HG03175 (cell line): ENCODE measurements around the gene NHERF1.

Experiments
- ATAC-seq: cut with Tn5 transposase; IDR thresholded peaks from one replicate; pipeline ENCODE4 v1.9.1; 2021; ENCODE audit warnings: mild to moderate bottlenecking, moderate library complexity; ENCODE audit not compliant: unreplicated experiment

Gene NHERF1

DNA sequence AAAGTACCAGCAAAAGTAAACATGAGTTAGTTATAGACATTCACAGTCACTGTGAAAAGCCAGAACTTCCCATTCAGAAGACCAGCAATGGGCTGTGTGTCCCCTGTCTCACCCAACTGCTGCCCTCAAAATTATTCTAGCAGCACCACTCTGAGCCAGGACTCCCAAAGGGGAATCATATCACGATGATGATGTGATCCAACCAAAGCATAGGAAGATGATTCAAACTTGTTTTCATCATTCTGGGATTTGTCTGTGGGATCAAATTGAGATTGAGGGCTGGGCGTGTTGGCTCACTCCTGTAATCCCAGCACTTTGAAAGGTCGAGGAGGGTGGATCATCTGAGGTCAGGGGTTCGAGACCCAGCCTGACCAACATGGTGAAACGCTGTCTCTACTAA is 34.1 kb downstream of the NHERF1 start:
- no peak for ATAC-seq

DNA sequence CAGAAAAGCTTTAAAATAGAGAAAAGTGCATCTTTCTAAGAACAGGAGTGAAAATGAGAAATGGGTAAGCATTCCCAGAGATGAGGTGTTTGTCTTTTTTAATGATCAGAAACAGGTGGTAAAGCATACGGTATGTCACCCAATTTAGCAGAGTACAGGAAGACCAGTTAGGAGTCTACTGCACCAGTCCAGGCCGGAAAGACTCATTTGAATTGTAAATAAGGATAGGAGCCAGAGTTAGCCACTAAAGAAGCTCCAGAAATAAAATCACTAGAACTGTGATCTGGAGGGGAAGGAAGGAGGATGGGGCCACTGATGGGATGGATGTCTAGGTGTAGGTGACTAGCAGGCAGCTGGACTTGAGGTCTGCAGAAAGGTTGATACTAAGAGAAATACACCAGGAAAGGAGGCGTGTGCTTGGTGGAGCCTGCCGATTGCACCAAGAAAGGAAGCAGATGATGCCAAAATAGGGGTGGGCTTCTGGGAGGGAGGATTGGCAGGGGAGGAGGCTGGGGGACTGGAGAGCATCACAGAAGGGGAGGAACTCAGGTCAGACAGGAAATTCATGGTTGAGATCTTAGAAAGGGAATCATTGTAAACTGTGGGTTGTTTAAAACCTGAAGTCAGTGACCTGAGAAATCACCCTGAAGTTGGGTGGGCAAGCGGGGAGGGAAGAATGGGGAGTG is 35.8 kb downstream of the NHERF1 start:
- ATAC-seq, result no peak

DNA sequence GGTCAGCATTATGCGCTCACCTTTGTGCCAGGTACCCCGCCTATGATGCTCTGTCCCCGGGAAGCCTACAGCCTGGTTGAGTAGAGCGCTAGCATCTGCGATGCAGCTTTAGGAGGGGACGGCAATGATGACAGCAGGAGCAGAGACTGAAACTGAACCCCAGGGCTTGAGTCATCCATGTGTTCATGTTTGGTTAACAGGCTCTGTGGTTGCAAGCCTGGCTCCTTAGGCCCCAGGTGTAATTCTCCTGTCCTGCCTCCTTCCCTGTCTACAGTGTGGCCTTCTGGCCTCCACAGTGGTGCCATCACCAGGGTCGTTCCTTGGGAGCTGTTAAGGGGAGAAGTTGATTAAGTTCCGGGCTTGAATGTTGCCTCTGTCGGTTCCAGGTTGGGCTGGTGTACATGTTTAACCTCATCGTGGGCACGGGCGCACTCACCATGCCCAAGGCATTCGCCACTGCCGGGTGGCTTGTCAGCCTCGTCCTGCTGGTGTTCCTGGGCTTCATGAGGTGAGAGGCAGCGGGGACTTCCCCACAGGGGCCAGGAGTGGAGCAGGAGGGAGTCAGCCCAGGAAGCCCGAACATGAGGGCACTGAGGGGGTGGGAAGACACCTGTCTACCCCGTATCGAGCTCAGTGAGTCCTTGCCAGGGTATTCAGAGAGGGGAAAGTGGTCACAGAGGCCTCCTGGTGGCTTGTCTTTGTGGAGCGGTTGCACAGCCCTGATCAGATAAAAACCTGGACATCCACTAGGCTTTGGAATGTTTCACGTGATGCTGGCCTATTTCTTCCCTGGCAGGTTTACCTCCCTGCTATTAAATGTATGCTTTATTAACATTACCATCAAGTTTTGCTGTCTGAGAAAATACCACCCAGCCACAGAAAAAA is 36.9 kb downstream of the NHERF1 start:
- no peak for ATAC-seq

DNA sequence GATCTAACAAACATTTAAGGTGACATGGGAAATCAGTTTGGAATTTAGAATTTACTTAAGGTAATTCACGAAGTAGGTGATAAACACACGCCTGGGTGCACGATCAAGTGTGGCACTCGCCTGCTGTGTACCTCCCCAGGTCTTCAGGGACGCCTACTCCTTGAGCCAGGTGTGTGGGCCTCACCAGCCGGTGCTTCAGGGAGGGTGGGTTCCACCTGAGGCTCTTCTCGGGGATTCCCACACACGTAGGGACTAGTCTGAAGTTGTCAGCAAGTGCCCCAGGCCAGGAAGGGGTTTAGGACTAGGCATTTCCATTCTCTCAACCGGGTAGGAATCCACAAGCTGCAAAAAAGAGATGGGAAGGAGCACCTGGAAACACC is 37.5 kb downstream of the NHERF1 start:
- no peak for ATAC-seq

DNA sequence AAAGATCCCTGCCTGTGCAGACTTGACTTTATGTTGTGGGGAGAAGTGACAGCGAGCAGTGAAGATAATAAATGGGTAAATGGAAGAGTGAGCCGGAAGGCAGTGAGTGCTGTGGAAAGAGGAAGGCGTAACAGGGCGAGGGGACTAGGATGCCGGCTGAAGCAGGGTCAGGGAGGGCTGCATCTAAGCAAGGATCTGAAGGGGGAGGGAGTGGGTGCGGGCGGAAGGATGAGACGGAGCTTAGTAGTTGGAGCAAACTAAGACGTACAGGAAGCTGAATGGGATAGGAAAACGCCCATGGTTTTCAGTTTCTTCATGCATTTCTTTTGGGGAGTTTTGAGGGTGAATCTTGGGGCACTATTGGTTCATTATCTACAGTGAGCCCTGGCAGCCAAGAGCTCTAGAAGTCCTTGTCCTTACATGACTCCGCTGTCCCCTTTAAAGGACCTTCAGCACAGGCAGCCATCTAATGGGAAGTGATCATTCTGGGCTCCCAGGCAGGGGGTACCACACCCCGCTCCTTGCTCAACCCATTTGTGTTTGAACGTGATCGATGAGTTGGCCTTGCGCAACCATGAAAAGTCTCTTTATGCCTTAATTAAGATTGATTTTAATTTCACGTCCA is 38.1 kb downstream of the NHERF1 start:
- no peak for ATAC-seq

DNA sequence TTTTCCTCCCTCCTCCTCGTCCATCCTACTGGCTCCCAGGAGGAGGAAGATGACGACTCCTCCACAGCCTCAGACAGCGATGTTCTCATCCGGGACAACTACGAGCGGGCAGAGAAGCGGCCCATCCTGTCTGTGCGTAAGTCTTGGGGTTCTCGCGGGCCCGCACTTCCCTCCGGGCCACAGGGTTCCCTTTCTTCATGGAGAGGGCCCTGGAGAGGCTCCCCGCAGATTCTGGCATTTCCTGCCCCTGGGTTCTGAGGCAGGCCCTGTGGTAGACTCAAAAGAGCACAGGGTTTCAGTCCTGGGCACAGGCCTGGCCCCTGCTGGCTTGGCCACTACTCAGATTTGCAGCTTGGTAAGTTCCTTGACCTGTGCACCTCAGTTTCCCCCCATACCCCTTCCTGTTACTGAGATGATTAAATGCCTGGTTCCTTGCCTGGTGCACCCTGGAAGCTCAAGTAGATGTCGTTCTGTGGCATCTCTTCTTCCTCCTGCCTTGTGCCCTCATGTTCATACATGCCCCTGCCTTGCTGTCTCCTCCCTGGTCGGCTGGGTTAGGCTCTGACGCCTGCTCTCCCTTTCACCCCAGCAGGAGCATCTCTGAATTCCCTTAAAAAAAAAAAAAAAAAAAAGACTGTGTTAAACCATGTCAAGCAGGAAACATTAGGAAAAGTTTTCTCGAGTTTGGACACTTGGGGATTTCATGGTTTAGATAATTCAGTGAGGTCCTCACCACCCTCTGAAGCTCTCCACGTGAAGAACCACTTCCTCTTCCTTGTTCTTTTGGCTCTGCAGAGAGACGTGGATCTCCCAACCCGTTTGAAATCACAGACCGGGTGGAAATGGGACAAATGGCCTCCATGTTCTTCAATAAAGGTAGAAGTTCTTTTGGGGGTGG is 42.0 kb downstream of the NHERF1 start:
- no peak for ATAC-seq

DNA sequence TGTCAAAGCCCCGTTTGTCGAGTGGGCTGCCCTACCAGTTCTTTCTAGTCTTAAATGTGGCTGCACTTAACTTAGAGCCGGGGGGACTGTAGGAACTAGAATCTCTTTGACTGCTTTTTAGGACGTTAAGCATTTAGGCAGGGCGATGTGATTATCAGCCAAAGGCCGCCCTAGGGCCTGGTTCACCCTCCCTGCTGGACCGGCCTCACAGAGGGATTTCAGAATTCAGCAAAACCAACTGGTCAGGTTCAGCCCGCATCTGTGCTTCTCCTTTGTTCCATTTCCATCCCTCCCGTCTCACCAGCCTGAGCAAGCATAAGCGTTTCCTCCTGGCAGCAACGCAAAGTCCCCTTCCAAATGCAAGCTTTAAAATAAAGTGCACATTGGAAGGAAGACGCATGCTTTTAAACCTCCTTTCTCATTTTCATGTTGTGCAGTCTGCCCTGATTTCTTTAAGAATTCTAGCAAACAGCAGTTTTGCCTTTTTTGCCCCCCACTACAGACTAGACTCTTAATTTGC is 44.2 kb downstream of the NHERF1 start:
- ATAC-seq, result no peak

DNA sequence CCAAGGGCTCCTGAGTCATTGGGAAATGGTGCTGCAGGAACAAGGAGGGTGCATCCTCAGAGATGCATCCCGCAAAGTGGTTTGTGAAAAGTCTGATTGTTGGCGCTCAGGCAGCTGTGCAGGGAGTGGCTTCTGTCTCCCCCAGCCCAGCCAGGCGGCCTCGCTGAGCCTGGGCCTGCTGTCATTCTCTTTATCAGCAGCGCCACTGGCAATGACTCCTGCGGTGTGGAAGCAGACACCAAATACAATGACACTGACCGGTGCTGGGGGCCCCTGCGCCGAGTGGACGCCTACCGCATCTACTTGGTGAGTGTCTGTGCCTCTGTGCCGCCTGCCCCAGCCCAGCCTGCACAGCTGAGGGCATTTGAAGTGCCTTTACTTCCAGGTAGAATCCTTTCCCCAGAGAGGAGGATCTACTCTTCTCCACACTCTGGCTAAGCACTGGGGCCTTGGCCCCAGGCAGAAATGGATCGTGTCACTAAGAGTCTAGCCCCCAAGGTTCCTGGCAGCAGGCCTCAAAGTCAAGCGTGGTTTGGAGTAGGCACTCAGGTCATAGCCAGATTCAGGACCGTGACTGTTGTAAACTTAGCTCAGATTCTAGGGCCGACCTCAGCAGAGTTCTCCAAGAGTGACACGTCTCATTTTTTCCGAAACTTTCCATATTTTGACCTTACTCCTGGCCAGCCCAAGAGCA is 47.0 kb downstream of the NHERF1 start:
- ATAC-seq, result no peak

DNA sequence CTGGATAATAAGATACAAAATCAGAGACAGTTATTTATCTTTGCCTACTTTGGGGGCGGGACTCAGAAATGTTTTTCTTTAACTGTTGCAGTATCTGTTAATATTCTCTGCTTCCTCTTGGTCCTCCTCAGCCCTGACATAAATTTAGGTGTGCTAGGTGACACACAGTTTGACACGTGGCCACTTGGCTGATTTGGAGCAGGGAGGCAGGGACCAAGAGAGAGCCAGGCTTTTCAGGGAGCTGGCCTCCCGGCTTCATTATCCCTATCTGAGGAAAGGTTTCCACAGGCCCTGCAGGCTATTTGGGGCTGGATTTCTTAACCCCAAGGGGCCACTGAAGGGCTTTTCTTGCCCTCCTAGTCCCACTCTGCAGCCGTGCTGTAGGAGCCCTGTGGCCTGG is 47.8 kb downstream of the NHERF1 start:
- ATAC-seq, result no peak

DNA sequence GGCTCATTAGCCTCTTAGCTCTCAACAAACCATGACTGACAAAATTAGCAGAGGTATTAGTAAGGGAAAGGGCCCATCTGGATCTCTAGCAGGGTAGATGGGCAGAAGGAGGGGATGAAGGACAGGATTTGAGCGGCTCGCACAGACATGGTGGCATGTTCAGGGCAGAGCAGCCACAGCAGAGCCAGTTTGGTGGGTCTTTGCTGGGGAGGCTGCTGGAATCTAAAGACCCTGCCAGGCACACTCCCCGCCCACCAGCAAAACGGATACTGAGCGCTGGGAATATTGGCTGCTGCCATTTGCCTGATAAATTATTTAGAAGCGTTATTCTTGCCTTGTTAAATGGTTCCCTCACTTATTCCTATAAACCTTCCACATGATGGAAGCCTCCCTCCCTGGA is 48.4 kb downstream of the NHERF1 start:
- ATAC-seq, result no peak

DNA sequence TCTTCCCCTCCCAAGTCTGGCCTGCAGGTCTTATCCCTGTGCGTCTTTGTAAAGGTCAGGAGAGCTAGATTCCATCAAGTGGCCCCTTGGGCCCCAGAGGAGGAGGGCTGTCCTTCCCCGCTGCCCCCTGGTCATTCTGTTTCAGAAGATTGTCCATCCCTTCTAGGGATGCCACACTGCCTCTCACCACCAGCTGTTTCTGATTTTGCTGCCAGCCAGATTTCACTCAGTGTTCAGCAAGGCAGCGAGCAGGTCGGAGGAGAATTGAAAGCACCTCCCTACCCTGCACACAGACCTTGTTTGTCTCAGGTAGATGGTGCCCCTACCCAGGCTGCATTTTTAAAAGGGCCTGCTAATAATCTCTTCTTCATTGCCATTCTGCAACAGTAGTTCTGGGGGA is 49.4 kb downstream of the NHERF1 start:
- ATAC-seq, result no peak

DNA sequence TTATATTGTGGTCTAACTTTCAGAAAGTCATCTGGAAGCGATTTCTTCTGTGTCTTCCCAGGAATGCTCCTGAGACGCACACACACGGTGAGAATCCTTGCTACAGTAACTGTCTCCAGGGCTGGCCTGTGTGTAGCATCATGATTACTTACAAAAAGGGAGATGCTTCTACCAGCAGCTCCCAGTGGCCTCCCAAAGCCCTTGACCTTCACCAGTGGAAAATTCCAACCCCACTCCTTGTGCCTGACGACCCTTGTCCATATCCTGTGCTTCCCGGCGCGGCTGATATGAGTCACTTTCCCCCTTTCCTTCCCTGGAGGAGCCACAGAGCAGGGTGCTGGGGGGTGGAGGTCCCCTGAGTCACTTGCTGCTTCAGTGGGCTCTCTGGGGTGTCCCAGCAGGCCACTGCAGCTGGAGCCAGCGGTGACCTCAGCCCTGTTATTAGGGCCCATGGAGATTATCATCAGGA is 49.8 kb downstream of the NHERF1 start:
- no peak for ATAC-seq

DNA sequence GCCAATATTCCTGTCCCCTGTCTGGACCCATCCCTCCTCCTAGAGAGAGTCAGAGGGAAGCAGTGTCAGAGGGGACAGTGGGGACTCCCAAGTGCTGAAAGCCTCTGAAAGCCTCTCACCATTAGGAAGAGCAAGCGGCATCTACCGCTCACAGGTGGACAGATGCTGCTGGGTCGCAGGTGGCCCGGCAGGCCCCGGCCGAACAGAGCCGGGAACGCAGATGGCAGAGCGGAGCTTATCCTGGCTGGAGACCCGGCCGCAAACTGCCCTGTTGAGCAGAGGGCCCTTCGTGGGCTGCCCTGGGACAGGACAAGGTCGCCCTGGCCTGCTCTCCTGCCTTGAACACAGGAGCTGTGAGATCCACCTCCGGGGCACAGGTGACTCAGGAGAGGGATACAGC is 50.7 kb downstream of the NHERF1 start:
- ATAC-seq, result no peak

DNA sequence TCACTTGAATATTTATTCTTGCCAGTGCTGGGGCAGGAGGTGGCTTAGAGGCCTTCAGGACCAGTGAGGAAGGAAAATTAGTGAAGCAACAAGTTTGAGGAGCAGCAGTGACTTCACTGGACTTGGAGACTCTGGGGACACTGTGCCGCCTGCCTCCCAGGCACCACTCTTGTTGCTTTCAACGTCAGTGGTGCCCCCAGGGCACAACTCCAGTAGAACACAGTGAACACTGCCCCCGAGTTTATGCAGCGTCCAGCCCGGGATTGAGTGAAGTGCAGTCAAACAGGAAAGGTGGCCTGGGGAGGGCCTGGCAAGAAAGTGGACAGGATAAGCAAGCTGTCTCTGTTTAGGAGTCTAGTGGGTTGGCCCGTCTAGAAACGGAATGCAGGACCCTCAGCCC is 52.1 kb downstream of the NHERF1 start:
- ATAC-seq, result no peak

DNA sequence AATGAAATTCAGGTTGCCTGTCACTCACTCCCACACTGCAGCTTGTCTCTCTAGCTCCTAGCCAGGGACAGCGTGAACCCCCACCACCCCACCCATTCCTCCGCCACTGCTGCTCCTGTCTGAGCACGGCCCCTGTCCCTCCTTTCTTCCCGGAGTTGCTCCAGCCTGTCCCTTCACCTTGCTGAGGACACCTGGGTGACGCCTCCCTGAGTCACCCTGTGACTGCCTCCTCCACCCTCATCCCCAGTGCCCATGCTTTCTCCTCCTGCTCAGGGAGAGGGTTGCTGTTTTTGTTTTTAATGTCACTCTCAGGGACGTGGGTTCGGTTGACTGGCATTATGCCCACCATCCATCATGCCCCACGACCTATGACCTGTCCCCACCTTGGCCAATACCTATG is 53.5 kb downstream of the NHERF1 start:
- no peak for ATAC-seq

DNA sequence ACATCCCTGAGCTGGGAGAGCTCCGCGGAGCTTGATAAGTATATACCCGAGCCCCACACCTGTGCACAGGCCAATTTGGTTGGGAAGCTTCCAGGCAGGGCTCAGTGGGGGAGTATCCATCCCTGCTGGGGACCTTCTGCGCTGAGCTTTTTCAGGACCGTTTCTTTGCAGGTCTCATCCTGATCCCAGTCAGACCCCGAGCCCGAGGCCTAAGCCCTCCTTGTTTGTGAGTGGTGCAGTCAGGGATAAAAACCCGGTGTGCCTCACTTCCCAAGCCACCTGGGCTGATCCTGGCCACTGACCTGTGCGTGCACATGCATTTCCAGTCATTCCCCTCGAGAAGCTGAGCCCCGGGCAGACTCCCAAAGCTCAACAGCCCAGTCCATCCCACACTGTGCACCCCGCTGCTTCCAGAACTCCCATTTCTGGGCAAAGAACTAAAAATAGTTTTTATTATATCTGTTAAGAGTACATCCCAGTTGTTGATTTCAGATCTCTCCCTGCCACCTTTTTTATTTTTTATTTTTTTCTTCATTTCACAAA is 55.0 kb downstream of the NHERF1 start:
- ATAC-seq, result no peak

DNA sequence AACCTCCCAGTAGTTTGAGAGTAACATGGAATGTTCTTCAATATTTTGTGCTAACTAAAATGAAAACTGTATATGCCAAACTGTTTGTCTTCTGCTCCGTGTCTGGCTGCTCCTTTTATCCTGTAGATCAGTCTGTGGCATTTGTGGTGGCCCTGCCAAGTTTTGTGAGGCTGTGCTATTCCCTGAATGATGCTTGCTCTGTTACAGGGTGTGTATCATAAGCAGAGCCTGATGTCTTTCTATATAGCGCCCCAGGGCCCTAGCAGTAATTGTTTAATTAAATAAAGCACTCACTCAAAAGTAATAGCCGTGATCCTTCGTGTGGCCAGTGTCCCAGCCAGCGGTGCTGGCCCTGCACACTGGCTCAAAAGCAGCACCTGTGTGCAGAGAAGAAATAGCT is 55.5 kb downstream of the NHERF1 start:
- no peak for ATAC-seq

DNA sequence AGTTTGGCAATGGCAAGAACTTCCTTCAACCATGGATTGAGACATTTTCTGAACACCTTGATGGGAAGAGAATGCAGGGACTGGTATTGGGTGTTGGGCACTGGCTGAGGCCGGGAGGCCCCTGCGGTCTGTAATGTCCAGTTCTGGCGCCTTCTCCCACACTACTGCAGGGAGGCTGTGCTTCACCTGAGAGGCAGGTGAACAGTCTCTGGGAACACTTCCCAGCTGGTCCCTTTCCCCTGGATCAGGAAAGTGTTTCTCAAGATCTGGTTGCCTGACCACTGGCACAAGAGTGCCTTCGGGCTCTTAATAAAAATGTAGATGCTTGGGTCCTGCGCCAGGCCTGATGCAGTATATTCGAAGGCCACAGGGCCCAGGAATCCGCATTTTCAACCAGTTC is 56.3 kb downstream of the NHERF1 start:
- ATAC-seq, result no peak

DNA sequence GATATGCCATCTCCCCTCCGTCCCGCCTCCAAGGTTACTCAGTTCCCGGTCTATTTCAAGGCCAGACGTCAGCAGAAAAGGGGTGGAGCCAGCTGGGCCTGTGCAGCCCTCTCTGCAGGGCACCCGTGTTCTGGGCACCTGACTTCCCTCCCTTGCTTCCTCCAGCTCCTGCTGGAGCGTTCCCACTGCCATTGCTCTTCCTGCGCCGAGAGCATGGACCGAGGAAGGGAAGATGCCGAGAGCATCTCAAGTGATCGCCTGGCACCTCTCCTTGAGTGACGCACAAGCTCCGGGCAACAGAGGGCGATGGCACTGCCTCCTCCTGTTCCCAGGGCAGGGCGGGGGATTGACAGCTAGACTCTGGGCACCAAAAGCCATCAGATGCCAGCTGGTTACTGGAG is 57.2 kb downstream of the NHERF1 start:
- ATAC-seq, result no peak

DNA sequence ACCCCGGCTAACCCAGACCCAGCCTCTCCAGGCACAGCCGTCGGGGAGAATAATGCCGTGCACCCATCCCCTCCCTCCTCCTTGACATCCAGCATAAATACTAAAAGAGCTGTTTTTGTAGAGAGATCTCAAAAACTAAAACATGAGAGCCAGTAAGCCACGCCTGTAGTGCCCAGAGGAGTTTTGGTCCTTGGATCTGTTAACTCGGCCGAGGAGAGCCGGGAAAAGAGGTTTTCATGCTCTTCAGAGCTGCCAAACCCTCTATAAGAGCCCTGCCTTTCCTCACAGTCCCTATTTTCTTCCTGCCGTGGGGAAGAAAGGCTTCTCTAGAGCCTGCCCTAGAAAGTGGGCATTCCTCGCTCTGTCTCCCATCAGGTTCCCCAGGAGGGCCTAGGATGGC is 57.9 kb downstream of the NHERF1 start:
- no peak for ATAC-seq
